Transverse colon (tissue), 4 donors: Measurements from ENCODE around the gene ISG20.
A peak's percentile ranks its signal among the peaks of the same experiment; 100 is the strongest.

Experiments used
- EP300 ChIP-seq: sonication (generic); formaldehyde crosslinking; IDR thresholded peaks from one replicate; pipeline ENCODE4 v1.6.1; 2017; ENCODE audit warnings: antibody characterized with exemption, low read depth
- POLR2A ChIP-seq: fragments of 450-650 bp; IDR thresholded peaks from one replicate; pipeline ENCODE4 v1.6.1; 2016; ENCODE audit warnings: antibody characterized with exemption, mild to moderate bottlenecking, moderate library complexity
- POLR2AphosphoS5 ChIP-seq, 3 donors: sonication (generic); formaldehyde crosslinking; IDR thresholded peaks; one replicate each; pipeline ENCODE4 v1.6.1; 2016; ENCODE audit warnings: antibody characterized with exemption in 3 of 3
- TF ChIP-seq, protein P1 (sequence below), 5 experiments: fragments of 200-600 bp in 3 of 5; fragments of 450-650 bp in 2 of 5; sonication (generic) in 3 of 5; IDR thresholded peaks; 1 replicate in 2 of 5; 2 replicates in 3 of 5; pipeline ENCODE4 v1.5.1; 2016 to 2017; ENCODE audit warnings: antibody characterized with exemption in 5 of 5, inconsistent platforms in 3 of 5, mild to moderate bottlenecking in 2 of 5, moderate library complexity in 1 of 5

DNA sequence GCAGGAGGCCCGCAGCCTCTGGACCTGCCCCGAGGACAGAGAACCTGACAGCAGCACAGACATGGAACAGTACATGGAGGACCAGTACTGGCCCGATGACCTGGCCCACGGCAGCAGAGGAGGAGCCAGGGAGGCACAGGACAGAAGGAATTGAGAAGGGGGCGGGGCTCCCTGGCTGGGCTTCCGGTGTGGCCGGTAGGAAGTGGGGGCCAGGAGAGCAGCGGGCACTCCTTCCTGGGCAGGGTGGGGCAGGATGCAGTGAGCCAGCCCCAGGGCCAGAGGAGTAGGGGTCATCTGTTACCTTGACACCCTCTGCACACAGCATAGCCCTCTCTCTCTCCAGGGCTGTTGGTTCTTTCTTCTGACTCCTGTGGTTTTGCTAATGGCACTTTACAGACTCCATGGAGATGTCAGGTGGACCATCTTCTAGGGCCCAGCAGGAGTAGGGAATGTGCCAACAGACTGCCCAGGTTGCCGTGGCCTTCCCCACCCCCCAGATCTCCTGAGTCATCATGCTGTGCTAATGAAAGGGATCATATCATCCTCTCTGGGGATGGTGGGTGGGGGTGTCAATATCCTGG lies 8.6 kb upstream of the ISG20 start:
- TF ChIP-seq, protein P1, sequence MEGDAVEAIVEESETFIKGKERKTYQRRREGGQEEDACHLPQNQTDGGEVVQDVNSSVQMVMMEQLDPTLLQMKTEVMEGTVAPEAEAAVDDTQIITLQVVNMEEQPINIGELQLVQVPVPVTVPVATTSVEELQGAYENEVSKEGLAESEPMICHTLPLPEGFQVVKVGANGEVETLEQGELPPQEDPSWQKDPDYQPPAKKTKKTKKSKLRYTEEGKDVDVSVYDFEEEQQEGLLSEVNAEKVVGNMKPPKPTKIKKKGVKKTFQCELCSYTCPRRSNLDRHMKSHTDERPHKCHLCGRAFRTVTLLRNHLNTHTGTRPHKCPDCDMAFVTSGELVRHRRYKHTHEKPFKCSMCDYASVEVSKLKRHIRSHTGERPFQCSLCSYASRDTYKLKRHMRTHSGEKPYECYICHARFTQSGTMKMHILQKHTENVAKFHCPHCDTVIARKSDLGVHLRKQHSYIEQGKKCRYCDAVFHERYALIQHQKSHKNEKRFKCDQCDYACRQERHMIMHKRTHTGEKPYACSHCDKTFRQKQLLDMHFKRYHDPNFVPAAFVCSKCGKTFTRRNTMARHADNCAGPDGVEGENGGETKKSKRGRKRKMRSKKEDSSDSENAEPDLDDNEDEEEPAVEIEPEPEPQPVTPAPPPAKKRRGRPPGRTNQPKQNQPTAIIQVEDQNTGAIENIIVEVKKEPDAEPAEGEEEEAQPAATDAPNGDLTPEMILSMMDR (IDR thresholded peaks at IDR 0.05): no peak
- TF ChIP-seq POLR2AphosphoS5 (IDR thresholded peaks at IDR 0.05): peak in 1 of 3 donors; percentile 14
- no peak for TF ChIP-seq POLR2A
- no peak for TF ChIP-seq EP300
